ENCODE data around the gene DGKD.

Gene DGKD

DNA sequence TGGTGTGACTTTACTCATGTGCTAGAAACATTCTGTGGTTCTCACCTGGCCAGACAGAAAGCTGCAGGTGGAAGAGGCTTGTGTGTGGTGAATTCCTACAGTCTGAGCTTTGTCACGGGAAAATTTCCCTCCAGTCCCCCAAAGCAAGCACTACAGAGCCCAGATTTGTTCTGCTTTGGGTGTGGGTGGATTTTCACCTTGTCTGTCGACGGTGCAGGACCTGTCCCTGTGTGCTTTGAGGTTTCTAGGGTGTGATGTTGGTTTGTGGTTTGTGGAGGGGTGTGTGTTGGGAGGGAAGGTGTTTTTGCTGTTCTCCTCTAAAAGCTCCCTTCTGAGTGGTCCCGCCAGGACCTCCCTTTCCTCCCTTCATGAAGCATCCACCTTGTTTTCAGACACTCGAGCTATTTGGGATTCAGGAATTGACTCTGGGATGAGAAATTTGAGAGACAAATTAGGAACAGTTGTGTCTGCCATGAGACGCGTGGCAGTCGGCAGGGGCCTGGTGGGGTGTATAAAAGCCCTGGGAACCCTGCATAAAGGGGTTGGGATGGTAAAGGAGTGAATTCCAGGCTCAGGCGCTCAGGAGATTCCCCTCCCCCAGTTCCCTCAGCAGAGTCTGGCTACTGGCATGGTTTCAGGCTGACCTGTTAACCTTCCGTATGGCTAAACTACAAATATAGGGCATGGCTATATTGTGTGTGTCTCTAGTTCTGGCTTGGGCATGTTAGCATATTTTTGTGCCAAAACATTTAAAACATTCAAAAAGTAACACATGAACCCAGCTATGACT, 65.5 kb downstream of the DGKD start:
- Mint-ChIP-seq H3K9me3 (no peaks in the 10 kb centered on the region), H3K27me3 (no peaks in the 10 kb centered on the region), H3K36me3 (peaks cover 55 to 79% of the 10 kb centered on the region in 2 donors), H3K4me3 (peak overlapping the region; percentile 74 to 82), H3K27ac (peak overlapping the region; percentile 93), H3K4me1 (peaks cover 77 to 100% of the 10 kb centered on the region in 2 donors)
- ATAC-seq (replicated peaks) (peak; percentile 33 to 40), DNase-seq (peak; percentile 50)

DNA sequence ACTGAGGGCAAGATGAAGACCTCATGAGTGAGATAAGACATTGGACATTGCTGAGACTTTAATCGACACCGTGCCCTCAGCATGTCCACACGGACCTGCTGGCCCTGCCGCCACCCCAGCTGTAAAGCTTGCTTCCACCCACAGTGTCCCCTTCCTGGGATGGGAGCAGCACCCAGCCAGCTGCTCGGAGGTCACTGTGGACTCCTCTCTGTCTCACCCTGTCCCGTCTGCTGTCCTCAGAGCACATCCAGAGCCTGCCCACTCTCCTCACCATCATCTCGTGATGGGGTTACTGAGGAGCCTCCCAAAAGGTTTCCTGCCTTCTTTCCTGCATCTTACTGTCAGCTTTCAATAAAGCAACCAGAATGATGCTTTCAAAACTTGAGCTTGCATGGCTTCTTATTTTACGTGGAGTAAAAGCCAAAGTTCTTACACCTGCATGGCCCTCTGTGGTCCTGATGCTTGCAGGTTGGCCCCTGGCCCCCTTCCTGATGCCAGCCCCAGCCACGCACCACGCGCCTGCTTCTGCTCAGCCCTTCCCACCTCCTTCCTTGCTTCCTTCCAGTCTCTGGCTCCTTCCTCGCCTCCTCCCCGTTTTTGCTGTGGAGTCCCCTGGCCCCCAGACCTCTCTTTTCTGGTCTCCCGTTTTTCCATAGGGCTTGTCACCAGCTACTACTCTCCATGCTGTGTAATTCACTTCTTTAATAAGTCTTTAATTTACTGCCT, 67.0 kb downstream of the DGKD start:
- Mint-ChIP-seq H3K4me3 (peak overlapping the region; percentile 58 to 73), H3K27ac (peak overlapping the region; percentile 96), H3K4me1 (peaks cover 69 to 98% of the 10 kb centered on the region in 2 donors), H3K27me3 (no peaks in the 10 kb centered on the region), H3K9me3 (peaks cover 2% of the 10 kb centered on the region in 2 donors), H3K36me3 (peaks cover 60 to 77% of the 10 kb centered on the region in 2 donors)
- no peak for DNase-seq
- ATAC-seq (replicated peaks) = no peak

DNA sequence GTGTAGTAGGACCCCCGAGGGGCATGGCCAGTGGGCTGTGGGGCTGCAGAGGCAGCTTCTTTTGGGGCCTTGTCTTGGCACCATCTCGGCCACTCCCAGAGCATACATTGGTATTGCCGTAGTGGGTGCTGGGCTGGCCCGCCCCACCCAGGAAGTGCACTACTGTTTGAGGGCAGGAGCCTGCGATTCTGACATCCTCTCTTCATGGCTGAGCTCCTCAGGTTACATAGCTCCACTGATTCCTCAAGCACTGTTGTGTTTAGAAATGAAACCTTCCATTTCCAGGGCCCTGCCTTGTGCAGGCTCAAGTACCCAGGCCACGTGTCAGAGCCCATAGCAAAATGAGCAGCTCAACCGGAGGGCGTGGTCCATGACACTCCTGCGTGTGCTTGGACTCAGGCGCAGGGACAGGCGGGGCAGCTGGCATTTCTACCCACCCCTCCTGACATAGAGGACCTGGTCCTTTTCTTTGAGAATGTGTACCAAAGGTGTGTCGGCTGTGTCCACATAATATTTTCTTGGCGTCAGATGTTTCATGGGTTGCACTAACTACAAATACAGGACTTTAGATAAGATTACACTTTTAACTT, 67.9 kb downstream of the DGKD start:
- Mint-ChIP-seq H3K9me3 (peaks cover 7 to 11% of the 10 kb centered on the region in 2 donors), H3K4me3 (peak overlapping the region; percentile 58 to 73), H3K27me3 (no peaks in the 10 kb centered on the region), H3K36me3 (peaks cover 69 to 81% of the 10 kb centered on the region in 2 donors), H3K27ac (peak overlapping the region; percentile 96), H3K4me1 (peaks cover 71 to 98% of the 10 kb centered on the region in 2 donors)
- DNase-seq (peak; percentile 59), ATAC-seq (replicated peaks) (peak; percentile 66 to 68)

DNA sequence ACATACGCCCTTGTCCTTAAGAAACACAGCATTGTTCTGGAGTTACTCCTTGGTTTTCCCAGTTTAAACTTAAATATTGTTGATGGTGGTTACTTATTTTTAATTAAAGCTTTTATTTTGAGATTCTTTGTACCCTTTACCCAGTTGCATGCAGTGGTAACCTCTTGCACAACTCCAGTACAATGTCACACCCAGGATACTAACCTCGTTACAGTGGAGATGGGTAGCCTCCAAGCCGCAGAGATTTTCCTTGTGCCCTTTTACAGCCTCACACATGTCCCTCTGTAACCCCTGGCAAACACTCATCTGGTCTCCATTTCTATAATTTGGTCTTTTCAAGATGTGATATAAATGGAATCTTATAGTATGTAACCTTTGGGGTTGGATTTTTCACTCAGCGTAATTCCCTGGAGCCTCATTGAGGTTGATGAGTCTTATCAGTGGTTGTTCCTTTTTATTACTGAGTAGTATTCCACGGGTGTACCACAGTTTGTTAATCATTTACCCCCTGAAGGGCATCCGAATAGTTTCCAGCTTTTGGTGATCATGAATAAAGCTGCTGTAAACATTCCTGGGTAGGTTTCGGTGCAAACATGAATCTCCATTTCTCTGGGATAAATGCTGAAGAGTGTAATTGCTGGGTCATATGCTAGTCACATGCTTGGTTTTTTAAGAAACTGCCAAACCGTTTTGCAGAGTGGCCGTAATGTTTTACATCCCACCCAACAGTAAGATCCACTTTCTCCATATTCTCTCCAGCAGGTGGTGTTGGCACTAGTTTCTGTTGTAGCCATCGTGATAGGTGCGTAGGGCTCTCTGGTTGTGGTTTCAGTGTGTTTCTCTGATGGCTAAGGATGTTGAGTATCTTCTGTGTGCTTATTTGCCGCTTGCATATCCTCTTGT, 68.6 kb downstream of the DGKD start:
- no peaks in the 10 kb centered on the region for H3K27me3 Mint-ChIP-seq
- H3K9me3 Mint-ChIP-seq = peaks cover 7 to 12% of the 10 kb centered on the region in 2 donors
- H3K4me1 Mint-ChIP-seq = peaks cover 73 to 98% of the 10 kb centered on the region in 2 donors
- DNase-seq = no peak
- no peak overlapping the region for H3K4me3 Mint-ChIP-seq
- ATAC-seq (replicated peaks) = no peak
- peak overlapping the region; percentile 96 for H3K27ac Mint-ChIP-seq
- H3K36me3 Mint-ChIP-seq = peaks cover 76 to 84% of the 10 kb centered on the region in 2 donors

DNA sequence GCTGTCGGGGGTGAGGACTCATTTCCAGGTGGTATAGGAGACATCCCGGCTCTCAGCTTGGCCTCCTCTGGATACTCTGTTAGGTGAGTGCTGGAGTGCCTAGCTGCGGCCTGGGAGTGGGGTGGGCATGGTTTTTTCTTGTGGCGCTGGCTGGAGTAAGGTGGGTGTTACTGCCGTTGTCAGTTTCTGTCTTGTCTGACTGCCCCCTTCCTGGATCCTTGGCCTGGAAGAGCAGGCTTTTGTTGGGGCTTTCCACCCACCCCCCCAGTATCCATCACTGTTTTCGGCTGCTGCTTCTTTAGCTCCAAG, 69.2 kb downstream of the DGKD start:
- H3K27ac Mint-ChIP-seq = peak overlapping the region; percentile 96
- ATAC-seq (replicated peaks) (no peak), DNase-seq (no peak)
- H3K27me3 Mint-ChIP-seq = no peaks in the 10 kb centered on the region
- peaks cover 78 to 87% of the 10 kb centered on the region in 2 donors for H3K36me3 Mint-ChIP-seq
- H3K4me1 Mint-ChIP-seq = peaks cover 71 to 98% of the 10 kb centered on the region in 2 donors
- H3K4me3 Mint-ChIP-seq = no peak overlapping the region
- H3K9me3 Mint-ChIP-seq = peaks cover 7 to 12% of the 10 kb centered on the region in 2 donors

DNA sequence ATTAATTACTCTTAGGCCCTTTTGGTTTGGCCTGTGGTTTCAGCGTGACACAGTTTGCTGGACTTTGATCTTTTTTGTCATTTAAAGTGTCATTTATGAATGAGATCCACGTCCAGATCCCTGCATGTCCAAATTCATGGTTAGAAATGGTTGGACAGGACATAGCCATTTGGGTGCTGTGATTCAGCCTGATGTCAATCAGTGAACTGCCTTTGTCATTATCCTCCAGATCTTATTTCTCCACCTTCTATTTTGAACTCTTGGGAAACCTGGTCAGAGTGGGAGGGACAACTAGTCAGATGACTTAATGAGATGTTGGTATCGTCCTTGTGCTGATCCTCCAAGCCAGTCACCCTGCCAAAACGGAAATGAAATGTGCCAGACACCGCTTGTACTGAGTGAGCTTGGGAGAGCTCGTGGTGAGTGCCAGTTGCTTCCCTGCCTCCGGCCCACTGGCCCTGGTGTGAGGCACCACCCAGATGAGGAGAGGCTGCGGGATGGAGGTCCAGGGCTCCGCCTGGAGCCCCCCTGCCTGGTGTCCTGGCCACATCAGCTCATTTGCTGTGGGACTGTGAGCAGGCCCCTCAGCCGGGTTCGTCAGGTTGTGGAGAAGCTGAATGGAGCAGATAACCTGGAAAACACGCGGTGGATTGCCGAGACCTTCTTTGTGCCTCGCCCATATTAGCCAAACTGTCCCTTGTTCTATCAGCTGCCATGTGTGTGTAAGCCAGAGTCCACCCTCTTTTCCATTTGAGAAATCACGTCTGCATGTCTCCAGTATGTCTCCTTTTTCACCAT, 70.1 kb downstream of the DGKD start:
- no peak for DNase-seq
- H3K4me3 Mint-ChIP-seq = no peak overlapping the region

DNA sequence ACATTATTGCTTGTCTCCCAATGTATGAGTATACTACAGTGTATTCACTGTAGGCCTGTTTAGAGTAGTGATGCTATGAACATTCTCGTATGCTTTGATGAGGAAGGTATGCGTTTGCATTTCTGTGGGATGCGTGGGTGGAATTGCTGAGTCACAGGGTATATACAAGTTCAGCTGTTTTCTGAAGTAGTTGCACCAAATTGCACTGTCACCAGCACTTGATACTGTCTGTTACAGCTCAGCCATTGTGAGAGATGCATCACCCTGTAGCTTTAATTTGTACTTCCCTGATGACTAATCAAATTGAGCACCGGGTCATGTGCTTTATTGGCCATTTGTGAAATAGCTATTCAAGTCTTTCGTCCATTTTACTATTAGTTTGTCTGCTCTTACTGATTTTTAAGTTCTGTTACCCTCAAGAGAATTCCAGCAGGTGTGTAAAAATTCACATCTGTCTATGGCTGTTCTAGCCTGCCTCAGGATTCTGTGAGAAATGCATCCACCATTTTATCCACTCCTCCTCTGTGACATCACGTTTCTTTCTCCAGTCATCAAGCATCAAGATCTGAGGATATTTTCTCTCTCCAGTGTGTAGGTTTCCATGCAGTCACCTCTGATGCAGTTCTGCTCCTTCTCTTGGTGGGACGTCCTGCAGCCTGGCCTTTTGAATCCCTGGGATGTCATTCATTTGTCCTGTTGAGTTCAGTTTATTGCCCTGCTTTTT, 72.5 kb downstream of the DGKD start:
- H3K36me3 Mint-ChIP-seq = peaks cover 64 to 73% of the 10 kb centered on the region in 2 donors
- ATAC-seq (replicated peaks) (no peak), DNase-seq (no peak)
- peak overlapping the region; percentile 81 for H3K27ac Mint-ChIP-seq
- H3K4me1 Mint-ChIP-seq = peaks cover 54 to 95% of the 10 kb centered on the region in 2 donors
- H3K27me3 Mint-ChIP-seq = no peaks in the 10 kb centered on the region
- no peak overlapping the region for H3K4me3 Mint-ChIP-seq
- H3K9me3 Mint-ChIP-seq = peaks cover 7 to 12% of the 10 kb centered on the region in 2 donors

More for the DNA sequence above, 70.1 kb downstream of the DGKD start:
- H3K9me3 Mint-ChIP-seq = peaks cover 7 to 12% of the 10 kb centered on the region in 2 donors
- no peaks in the 10 kb centered on the region for H3K27me3 Mint-ChIP-seq
- H3K27ac Mint-ChIP-seq = peak overlapping the region; percentile 92
- peaks cover 75 to 82% of the 10 kb centered on the region in 2 donors for H3K36me3 Mint-ChIP-seq
- peaks cover 68 to 98% of the 10 kb centered on the region in 2 donors for H3K4me1 Mint-ChIP-seq
- ATAC-seq (replicated peaks) = no peak

DNA sequence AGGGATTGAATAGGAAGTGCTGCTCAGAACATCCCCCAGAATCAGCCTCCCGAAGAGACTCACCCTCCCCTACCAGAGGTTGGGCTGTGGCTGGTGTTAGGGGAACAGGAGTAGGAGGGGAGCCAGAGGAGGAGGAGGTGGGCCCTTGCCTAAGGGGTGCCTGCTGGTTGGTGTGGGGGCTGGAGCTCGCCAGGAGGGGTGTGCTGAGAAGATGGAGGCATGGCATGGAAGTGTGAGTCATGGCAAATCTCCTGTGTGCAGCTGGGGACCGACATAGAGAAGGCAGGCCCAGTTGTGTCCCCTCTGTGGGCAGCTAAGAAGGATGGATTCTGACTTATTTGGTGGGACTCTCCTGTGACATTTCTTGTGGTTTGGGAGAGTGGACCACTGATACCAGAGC, 73.7 kb downstream of the DGKD start:
- Mint-ChIP-seq H3K36me3 (peaks cover 59 to 71% of the 10 kb centered on the region in 2 donors), H3K4me1 (peaks cover 47 to 86% of the 10 kb centered on the region in 2 donors), H3K27me3 (no peaks in the 10 kb centered on the region), H3K4me3 (no peak overlapping the region), H3K27ac (peak overlapping the region; percentile 83), H3K9me3 (peaks cover 7 to 12% of the 10 kb centered on the region in 2 donors)
- ATAC-seq (replicated peaks) (no peak), DNase-seq (no peak)

DNA sequence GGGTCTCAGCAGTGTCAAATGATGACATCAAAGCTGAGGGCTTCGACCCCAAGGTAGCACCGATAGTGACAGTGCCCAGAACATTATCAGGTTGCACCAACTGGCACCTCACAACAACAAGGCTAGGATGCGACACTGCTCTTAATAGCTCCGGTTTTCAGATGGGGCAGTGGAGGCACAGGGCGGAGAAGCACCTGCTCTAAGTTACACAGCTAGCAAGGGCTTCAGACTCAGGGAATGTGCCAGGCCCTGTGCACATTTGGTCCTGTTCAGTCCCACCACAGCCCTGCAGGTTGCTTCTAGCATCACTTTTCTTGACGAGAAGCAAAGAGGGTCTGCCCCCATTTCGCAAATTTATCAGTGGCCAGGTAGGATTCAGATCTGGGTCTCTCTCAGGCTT, 74.1 kb downstream of the DGKD start:
- Mint-ChIP-seq H3K9me3 (peaks cover 7 to 12% of the 10 kb centered on the region in 2 donors), H3K4me1 (peaks cover 46 to 86% of the 10 kb centered on the region in 2 donors), H3K27me3 (no peaks in the 10 kb centered on the region), H3K36me3 (peaks cover 58 to 68% of the 10 kb centered on the region in 2 donors), H3K4me3 (no peak overlapping the region), H3K27ac (no peak overlapping the region)
- no peak for DNase-seq
- ATAC-seq (replicated peaks) = no peak

DNA sequence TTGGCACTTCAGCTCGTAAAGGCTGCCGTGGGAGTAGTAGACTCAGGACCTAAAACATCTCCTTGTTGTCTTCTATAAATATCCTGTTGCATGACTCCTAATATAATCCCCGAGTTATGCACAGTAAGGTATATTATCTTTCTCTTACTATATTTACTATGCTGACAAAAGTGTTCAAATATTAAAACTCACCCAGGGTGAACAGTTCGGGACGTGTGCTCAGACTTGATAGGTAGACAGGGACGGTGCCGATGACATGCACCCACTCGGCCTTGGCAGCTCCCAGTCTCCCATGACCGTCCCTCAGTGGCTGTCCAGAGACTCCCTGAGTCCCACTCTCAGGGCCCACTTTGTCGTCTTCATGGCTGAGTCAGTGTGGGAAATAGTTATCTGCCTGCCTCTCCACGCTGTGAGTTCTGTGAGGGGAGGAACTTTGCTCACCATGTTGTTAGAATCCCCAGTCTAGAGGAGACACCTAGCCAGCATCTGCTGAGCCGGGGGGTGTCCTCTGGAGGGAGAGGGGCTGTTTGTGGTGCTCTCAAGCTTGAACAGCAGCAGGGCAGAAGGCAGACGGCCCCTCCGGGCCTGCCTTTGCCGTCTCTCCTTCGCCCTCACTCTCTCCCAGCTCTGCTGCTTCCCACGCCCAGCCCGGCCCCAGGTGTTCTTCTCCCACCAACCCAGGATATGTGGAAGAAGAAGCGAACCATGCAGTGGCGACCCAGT, 75.0 kb downstream of the DGKD start:
- Mint-ChIP-seq H3K4me1 (peaks cover 43 to 83% of the 10 kb centered on the region in 2 donors), H3K27me3 (no peaks in the 10 kb centered on the region), H3K9me3 (peaks cover 7 to 12% of the 10 kb centered on the region in 2 donors), H3K27ac (peak overlapping the region; percentile 75), H3K36me3 (peaks cover 49 to 60% of the 10 kb centered on the region in 2 donors), H3K4me3 (no peak overlapping the region)
- ATAC-seq (replicated peaks) (no peak), DNase-seq (no peak)

DNA sequence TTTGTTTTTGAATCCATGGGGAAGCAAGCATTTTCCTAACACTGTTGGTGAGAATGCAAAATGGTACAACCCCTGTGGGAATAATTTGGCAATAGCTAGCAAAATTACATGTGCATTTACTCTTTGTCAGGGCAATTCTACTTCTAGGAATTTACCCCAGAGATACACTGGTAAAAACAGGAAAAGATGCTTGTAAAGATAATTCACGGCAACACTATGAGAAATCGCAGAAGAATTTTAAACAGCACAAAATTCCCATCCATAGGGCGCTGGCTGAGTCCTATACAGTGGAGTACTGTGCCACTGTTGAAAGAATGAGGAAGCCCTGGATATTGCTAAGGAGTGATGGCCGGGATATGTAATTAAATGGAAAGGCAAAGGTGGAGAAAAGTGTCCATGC, 75.8 kb downstream of the DGKD start:
- H3K9me3 Mint-ChIP-seq = peaks cover 7 to 12% of the 10 kb centered on the region in 2 donors
- DNase-seq (no peak), ATAC-seq (replicated peaks) (no peak)
- H3K4me1 Mint-ChIP-seq = peaks cover 51 to 84% of the 10 kb centered on the region in 2 donors
- no peak overlapping the region for H3K4me3 Mint-ChIP-seq
- H3K27me3 Mint-ChIP-seq = no peaks in the 10 kb centered on the region
- peaks cover 50 to 61% of the 10 kb centered on the region in 2 donors for H3K36me3 Mint-ChIP-seq
- no peak overlapping the region for H3K27ac Mint-ChIP-seq

DNA sequence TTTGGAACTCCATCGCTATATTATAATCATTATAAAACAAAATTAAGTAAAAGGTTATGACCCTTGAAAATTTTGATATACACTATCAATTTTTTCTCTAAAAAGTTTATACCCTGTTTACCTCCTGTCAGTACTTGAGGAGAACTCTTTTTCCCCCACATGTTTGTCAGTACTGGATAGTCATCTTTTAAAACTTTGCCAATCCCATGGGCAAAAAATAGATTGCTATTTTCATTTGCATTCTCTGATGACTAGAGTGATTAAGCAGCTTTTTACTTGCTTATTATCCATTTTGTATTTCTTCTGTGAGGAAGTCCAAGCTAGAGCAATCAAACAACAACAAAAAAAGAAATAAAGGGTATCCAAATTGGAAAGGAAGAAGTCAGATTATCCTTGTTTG, 76.4 kb downstream of the DGKD start:
- Mint-ChIP-seq H3K4me3 (no peak overlapping the region), H3K4me1 (peaks cover 55 to 85% of the 10 kb centered on the region in 2 donors), H3K27ac (peak overlapping the region; percentile 42), H3K9me3 (peaks cover 7 to 12% of the 10 kb centered on the region in 2 donors), H3K36me3 (peaks cover 49 to 64% of the 10 kb centered on the region in 2 donors), H3K27me3 (no peaks in the 10 kb centered on the region)
- DNase-seq (no peak), ATAC-seq (replicated peaks) (no peak)

Data from stimulated activated naive B cell treated with anti-CD40 and anti-IgM and Interleukin-4, amounts not matched to agents 10 μg/mL and 1 μg/mL and 100 μg/mL, for 72 hours (primary cell).